ENCODE results near the gene FDX2. TPM values are rescaled to one million over a fixed set of nuclear protein-coding genes. Genes with fewer than 3 reads are reported as not detected.
A peak's percentile ranks its signal among the peaks of the same experiment; 100 is the strongest.

Gene FDX2
- total RNA-seq, 1 experiment from 2014 or later = 65.6 TPM

DNA sequence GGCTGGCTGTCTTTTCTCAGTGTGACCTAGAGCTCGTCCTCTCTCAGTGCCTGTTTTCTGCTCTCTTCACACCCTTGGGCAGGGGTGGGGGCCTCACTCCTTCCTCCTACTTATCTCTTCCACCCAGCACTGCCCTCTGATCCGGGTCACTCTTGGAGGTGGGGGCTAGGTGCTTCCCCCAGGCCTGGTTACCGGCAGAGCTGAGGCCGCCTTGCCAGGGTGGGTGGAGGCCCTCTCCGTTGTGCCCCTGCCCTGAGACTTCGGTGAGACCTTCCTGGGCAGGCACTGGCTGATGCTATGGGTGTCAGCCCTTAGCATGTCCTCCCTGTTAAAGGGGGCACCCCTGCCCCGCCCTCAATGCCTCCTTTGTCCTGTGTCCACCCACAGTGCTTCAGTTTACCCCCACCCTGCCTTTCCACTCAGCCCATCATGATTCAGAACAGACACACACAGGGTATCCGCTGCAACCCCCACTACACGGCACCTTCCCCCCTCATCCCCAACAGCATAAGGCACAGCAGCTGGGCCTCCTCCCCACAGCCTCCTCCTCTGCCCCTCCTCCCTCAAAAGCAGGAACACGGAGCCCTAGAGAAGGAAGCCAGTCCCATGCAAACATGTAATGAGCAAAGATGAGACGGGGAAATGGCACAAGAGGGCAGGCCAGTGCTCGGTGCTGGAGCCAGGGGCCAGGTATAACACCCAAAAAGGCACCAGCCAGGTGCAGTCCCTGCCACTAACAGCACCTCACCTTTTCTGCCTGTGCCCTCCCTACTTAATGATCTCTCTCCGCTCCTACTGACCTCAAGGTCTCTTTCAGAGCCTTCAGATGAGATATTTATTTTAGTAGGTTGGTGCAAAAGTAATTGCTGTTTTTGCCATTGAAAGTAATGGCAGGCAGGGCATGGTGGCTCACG is 16.0 kb downstream of the FDX2 start:
- no peak for DNase-seq (ENCODE audit: low read depth)

DNA sequence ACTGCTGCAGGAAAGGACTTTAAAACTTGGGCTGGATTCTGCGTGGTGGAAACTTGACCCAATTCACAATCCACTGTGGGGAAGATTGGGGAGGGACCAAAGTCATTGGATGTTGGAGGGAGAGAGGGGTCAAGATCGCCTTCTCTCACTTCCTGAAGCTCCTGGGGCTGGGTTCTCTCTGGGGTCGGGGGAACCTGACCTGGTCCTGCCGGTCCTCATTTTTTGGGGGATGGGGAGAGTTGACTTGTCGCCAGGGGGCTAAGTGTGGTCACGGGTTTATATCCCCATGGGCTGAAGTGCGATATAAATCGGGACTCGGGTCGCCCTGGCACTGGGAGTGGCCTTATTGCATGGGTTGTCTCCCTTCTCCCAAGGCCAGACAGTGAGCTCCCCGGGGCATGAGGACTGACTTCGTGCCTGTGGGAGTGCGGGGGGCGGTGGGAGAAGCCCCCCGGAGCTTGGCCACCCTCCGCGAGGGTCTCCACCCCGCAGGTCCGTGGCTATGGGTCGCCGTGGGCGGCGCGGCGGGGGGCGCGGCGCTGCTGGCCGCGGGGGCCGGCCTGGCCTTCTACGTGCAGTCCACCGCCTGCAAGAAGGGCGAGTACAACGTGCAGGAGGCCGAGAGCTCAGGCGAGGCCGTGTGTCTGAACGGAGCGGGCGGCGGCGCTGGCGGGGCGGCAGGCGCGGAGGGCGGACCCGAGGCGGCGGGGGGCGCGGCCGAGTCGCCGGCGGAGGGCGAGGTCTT is 19.8 kb downstream of the FDX2 start:
- DNase-seq (ENCODE audit: low read depth) = no peak

DNA sequence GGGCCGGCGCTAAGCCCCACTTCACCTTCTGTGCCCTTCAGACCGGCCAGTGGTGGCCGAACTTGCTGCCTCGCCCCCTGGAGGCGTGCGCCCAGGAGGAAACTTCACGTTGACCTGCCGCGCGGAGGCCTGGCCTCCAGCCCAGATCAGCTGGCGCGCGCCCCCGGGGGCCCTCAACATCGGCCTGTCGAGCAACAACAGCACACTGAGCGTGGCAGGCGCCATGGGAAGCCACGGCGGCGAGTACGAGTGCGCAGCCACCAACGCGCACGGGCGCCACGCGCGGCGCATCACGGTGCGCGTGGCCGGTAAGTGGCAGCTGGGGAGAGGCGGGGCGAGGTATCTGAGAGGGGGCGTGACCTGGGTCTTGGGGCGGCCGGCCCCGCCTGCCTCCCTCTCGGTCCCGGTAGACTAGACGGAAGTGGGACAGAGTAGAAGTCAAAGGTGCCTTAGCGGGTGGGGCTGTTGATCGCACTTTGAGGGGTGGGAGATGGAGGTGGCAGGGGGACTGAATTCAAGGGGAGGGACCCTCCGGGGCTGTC is 20.4 kb downstream of the FDX2 start:
- DNase-seq (ENCODE audit: low read depth) = no peak

DNA sequence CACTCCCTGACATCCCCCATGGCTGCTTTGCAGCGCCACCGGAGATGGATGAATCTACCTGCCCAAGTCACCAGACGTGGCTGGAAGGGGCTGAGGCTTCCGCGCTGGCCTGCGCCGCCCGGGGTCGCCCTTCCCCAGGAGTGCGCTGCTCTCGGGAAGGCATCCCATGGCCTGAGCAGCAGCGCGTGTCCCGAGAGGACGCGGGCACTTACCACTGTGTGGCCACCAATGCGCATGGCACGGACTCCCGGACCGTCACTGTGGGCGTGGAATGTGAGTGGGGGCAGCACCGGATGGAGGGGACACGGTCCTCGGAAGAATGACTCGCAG is 21.5 kb downstream of the FDX2 start:
- DNase-seq (ENCODE audit: low read depth) = no peak

DNA sequence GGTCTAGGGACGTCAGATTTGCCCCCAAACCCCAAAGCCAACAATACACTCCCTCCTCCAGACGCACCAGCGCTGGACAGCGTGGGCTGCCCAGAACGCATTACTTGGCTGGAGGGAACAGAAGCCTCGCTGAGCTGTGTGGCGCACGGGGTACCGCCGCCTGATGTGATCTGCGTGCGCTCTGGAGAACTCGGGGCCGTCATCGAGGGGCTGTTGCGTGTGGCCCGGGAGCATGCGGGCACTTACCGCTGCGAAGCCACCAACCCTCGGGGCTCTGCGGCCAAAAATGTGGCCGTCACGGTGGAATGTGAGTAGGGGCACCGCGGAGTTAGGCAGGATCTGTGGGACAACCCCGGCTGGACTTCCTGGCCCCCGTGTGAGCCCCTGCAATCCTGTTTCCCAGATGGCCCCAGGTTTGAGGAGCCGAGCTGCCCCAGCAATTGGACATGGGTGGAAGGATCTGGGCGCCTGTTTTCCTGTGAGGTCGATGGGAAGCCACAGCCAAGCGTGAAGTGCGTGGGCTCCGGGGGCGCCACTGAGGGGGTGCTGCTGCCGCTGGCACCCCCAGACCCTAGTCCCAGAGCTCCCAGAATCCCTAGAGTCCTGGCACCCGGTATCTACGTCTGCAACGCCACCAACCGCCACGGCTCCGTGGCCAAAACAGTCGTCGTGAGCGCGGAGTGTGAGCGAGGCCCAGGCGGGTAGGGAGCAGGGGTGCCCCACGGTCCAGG is 22.0 kb downstream of the FDX2 start:
- no peak for DNase-seq (ENCODE audit: low read depth)

DNA sequence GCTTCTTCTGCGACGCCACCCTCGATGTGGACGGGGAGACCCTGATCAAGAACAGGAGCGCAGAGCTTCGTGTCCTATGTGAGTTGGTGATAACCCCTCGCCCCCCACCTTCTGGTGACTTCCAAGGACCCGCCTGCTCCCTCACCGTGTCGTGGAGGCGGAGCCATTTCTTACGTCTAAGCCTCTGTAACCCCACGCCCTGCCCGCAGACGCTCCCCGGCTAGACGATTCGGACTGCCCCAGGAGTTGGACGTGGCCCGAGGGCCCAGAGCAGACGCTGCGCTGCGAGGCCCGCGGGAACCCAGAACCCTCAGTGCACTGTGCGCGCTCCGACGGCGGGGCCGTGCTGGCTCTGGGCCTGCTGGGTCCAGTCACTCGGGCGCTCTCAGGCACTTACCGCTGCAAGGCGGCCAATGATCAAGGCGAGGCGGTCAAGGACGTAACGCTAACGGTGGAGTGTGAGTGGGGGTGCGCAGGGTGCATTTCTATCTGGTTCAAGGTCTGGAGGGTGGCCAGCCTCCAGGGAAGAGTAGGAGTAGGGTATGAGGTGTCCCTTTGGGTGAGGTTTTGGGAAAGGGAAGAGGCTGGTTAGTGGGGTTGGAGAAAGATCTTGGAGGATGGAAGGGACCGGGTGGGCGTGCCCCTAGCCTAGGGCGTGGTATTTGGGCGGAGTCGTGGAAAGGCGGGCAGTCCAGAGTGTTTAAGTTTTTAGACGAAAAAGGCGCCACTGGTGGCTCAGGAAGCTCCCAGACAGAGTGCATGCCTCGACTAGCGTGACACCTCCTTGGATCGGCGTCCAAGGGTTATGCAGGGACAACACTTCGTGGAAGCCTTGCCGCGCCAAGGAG is 22.8 kb downstream of the FDX2 start:
- no peak for DNase-seq (ENCODE audit: low read depth)

DNA sequence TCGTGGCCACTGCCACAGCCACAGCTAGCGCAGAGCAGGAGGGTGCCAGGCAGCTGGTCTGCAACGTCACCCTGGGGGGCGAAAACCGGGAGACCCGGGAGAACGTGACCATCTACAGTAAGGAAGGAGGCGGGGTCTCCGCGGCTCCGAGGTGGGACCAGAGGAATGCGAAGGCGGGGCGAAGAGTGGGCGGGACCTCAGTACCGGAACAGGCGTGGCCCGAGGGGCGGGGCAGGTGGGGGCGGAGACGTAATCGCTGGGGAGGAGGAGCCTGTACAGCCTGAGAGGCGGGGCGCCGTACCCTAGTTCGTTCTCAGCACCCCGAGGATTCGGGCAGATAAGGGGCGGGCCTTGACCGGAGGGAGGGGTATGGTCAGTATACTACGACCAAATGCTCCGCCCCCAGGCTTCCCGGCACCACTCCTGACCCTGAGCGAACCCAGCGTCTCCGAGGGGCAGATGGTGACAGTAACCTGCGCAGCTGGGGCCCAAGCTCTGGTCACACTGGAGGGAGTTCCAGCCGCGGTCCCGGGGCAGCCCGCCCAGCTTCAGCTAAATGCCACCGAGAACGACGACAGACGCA is 23.5 kb downstream of the FDX2 start:
- peak; percentile 81 for DNase-seq (ENCODE audit: low read depth)

DNA sequence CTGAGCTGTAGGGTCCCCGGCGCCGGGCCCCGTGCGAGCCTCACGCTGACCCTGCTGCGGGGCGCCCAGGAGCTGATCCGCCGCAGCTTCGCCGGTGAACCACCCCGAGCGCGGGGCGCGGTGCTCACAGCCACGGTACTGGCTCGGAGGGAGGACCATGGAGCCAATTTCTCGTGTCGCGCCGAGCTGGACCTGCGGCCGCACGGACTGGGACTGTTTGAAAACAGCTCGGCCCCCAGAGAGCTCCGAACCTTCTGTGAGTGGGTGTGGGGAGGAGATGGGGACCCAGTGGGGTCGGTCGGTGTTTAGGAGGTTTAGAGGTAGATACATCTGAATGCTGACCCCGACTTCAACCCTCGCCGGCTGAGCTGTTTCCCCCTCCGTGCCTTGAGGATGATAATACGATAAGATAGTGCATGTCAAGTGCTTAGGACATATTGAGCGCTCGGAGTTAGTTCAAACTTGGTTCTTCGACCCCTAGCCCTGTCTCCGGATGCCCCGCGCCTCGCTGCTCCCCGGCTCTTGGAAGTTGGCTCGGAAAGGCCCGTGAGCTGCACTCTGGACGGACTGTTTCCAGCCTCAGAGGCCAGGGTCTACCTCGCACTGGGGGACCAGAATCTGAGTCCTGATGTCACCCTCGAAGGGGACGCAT is 24.1 kb downstream of the FDX2 start:
- no peak for DNase-seq (ENCODE audit: low read depth)

DNA sequence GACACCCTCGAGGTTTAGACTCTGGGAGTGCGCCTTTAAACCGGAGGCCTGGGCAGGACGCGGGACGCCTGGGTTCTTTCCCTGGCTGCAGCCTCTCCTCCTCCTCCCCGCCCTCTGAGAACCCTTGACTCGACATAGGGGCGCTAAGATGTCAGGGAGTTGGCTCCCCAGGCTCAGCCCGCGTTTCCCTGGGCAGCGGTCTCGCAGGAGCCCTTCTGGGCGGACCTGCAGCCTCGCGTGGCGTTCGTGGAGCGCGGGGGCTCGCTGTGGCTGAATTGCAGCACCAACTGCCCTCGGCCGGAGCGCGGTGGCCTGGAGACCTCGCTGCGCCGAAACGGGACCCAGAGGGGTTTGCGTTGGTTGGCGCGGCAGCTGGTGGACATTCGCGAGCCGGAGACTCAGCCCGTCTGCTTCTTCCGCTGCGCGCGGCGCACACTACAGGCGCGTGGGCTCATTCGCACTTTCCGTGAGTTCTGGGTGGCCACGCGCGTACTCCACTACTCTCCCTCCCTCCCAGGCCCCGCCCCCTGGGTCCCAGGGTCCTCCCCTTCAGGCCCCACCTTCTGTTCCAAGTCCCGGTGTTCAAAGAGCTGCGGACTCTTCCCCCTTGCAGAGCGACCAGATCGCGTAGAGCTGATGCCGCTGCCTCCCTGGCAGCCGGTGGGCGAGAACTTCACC is 24.8 kb downstream of the FDX2 start:
- DNase-seq (ENCODE audit: low read depth) = peak; percentile 60

DNA sequence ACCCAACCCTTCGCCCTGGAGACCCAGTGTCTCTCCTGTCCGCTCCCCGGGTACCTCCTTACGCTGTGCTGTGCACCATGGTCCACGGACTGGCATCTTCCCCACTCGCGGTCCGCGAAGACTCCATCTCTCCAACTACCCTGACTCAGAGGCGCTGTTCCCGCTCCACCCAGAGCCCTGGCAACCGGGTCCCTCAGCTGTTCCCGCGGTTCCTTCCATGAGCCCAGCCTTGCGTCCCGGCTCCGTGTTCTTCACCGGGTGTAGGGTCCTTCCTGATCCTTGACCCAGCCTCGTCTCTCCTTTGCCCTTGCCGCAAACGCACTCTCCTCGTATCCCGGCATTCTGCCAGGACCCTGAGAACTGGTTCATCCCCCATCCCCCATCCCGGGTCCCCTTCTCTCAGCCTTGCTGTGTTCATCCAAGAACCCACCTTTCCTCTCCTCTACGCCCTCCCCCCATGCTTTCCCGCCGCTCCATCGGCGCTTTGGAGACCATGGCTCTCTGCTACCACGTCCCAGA is 25.4 kb downstream of the FDX2 start:
- peak; percentile 52 for DNase-seq (ENCODE audit: low read depth)

DNA sequence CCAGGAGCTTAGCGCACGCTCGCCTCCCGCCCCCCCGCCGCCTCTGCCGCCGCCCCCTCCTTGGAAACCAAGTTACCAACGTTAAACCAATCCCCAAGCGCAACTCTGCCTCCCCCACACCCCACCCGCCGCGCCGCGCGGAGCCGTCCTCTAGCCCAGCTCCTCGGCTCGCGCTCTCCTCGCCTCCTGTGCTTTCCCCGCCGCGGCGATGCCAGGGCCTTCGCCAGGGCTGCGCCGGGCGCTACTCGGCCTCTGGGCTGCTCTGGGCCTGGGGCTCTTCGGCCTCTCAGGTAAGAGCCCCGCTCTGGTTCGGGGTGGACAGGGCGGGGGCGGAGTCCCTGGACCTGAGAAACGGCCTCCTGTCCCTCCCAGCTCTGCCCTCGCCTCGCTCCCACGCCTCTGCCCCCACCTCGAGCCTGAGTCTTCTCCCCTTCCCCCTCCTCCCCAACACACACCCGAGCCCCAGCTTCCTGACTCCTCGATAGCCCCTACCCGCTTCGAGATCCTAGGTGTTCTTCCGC is 25.9 kb downstream of the FDX2 start, which contains the start of gene ICAM5:
Gene ICAM5 (plus strand): TSS at position 117 of the 521 bp plus-strand sequence. CDS start 92 bp downstream, at position 209.
- peak; percentile 71 for DNase-seq (ENCODE audit: low read depth)

DNA sequence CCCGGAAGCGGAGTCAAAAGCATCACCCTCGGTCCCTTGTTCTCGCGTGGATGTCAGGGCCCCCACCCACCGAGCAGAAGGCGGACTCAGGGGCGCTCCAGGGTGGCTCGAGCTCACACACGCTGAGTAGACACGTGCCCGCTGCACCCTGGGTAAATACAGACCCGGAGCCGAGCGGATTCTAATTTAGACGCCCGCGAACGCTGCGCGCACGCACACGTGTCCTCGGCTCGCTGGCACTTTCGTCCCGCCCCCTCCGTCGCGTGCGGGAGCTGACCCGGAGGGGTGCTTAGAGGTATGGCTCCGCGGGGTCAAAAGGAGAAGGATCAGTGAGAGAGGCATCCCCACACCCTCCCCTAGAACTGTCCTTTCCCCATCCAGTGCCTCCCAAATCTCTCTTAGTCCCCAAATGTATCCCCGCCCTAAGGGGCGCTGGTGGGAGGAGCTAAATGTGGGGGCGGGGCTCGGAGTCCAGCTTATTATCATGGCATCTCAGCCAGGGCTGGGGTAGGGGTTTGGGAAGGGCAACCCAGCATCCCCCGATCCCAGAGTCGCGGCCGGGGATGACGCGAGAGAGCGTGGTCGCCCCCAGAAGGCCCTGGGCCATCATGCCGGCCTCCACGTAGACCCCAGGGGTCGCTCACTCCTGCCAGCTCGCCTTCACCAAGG is 26.5 kb downstream of the FDX2 start:
- peak; percentile 84 for DNase-seq (ENCODE audit: low read depth)

DNA sequence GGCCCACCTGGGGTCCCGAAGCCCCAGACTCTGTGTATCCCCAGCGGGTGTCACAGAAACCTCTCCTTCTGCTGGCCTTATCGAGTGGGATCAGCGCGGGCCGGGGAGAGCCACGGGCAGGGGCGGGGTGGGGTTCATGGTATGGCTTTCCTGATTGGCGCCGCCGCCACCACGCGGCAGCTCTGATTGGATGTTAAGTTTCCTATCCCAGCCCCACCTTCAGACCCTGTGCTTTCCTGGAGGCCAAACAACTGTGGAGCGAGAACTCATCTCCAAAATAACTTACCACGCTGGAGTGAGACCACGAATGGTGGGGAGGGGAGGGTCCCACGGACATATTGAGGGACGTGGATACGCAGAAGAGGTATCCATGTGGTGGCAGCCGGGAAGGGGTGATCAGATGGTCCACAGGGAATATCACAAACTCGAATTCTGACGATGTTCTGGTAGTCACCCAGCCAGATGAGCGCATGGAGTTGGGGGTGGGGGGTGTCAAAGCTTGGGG is 27.1 kb downstream of the FDX2 start:
- peak; percentile 86 for DNase-seq (ENCODE audit: low read depth)

DNA sequence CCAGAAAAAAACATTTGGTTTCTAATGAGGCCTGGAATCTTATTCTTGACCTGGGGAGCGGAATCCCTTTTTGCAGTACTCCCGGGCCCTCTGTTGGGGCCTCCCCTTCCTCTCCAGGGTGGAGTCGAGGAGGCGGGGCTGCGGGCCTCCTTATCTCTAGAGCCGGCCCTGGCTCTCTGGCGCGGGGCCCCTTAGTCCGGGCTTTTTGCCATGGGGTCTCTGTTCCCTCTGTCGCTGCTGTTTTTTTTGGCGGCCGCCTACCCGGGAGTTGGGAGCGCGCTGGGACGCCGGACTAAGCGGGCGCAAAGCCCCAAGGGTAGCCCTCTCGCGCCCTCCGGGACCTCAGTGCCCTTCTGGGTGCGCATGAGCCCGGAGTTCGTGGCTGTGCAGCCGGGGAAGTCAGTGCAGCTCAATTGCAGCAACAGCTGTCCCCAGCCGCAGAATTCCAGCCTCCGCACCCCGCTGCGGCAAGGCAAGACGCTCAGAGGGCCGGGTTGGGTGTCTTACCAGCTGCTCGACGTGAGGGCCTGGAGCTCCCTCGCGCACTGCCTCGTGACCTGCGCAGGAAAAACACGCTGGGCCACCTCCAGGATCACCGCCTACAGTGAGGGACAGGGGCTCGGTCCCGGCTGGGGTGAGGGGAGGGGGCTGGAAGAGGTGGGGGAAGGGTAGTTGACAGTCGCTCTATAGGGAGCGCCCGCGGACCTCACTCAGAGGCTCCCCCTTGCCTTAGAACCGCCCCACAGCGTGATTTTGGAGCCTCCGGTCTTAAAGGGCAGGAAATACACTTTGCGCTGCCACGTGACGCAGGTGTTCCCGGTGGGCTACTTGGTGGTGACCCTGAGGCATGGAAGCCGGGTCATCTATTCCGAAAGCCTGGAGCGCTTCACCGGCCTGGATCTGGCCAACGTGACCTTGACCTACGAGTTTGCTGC is 28.7 kb downstream of the FDX2 start, which contains the start of gene ICAM4:
Gene ICAM4 (plus strand): TSS at position 153 of the 935 bp plus-strand sequence. CDS start 58 bp downstream, at position 211.
- peak; percentile 61 for DNase-seq (ENCODE audit: low read depth)

DNA sequence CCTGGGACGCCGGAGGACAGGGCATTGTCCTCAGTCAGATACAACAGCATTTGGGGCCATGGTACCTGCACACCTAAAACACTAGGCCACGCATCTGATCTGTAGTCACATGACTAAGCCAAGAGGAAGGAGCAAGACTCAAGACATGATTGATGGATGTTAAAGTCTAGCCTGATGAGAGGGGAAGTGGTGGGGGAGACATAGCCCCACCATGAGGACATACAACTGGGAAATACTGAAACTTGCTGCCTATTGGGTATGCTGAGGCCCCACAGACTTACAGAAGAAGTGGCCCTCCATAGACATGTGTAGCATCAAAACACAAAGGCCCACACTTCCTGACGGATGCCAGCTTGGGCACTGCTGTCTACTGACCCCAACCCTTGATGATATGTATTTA is 30.4 kb downstream of the FDX2 start:
- DNase-seq (ENCODE audit: low read depth) = no peak

DNA sequence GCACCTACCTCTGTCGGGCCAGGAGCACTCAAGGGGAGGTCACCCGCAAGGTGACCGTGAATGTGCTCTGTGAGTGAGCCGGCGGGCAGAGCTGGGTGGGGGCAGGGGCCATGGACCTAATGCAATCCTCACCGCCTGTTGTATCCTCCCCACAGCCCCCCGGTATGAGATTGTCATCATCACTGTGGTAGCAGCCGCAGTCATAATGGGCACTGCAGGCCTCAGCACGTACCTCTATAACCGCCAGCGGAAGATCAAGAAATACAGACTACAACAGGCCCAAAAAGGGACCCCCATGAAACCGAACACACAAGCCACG is 30.9 kb downstream of the FDX2 start:
- DNase-seq (ENCODE audit: low read depth) = no peak
